HEK293 (cell line): Measurements from ENCODE around the gene MRPL14.

Experiments
- CTCF ChIA-PET: fragments of 350-600 bp; formaldehyde crosslinking; extraction: SDS; loops from one replicate; lab custom pipeline; 2021; ENCODE audit warnings: antibody characterized with exemption; lab: Yijun Ruan, JAX
- POLR2A ChIA-PET: fragments of 300-600 bp; formaldehyde crosslinking; extraction: SDS; loops from one replicate; lab custom pipeline; 2020; ENCODE audit warnings: antibody characterized with exemption, inconsistent platforms; lab: Yijun Ruan, JAX
- H3K27ac ChIP-seq: fragments of 200-500 bp; sonication (Bioruptor generic); 2 replicates; pipeline ENCODE4 v1.5.1; 2014; ENCODE audit warnings: low read depth, low read length, control low read depth, inconsistent platforms; ENCODE audit errors: extremely low read depth
- H3K36me3 ChIP-seq, 2 experiments: fragments of 200-500 bp in 1 of 2; sonication (Bioruptor generic) in 1 of 2; 1 replicate in 1 of 2; 2 replicates in 1 of 2; pipeline ENCODE4 v1.5.1; 2014 to 2017; ENCODE audit warnings: inconsistent platforms in 2 of 2, low read length in 2 of 2; ENCODE audit not compliant: control insufficient read depth in 2 of 2, insufficient read depth in 1 of 2
- H3K4me1 ChIP-seq: fragments of 200-500 bp; sonication (Bioruptor generic); 2 replicates; pipeline ENCODE4 v1.5.1; 2014; ENCODE audit warnings: mild to moderate bottlenecking, low read length, inconsistent platforms; ENCODE audit not compliant: control insufficient read depth, insufficient read depth
- H3K4me3 ChIP-seq: 2 replicates; pipeline ENCODE4 v1.5.1; 2011; ENCODE audit warnings: low read depth, mild to moderate bottlenecking, control low read depth, low read length, moderate library complexity
- H3K9me3 ChIP-seq: fragments of 200-500 bp; sonication (Bioruptor generic); 2 replicates; pipeline ENCODE4 v1.5.1; 2014; ENCODE audit warnings: low read depth, low read length, inconsistent platforms; ENCODE audit not compliant: control insufficient read depth, insufficient read depth
- CTCF ChIP-seq: fragments of 450-650 bp; formaldehyde crosslinking; IDR thresholded peaks from 2 replicates; pipeline ENCODE4 v1.5.1; 2016; ENCODE audit warnings: missing biosample characterization, missing genetic modification characterization
- IKZF3 ChIP-seq: fragments of 450-650 bp; IDR thresholded peaks from 2 replicates; pipeline ENCODE4 v1.5.0; 2018; ENCODE audit warnings: missing biosample characterization, mild to moderate bottlenecking, missing genetic modification characterization, moderate library complexity
- KLF10 ChIP-seq: fragments of 450-650 bp; IDR thresholded peaks from 2 replicates; pipeline ENCODE4 v1.5.1; 2018; ENCODE audit warnings: missing biosample characterization, mild to moderate bottlenecking, missing genetic modification characterization
- KLF7 ChIP-seq: fragments of 450-650 bp; formaldehyde crosslinking; IDR thresholded peaks from 2 replicates; pipeline ENCODE4 v1.5.1; 2016; ENCODE audit warnings: missing biosample characterization, missing genetic modification characterization, borderline replicate concordance
- PRDM1 ChIP-seq: fragments of 450-650 bp; formaldehyde crosslinking; IDR thresholded peaks from 2 replicates; pipeline ENCODE4; 2016; ENCODE audit warnings: missing biosample characterization, missing genetic modification characterization
- SCRT2 ChIP-seq: fragments of 450-650 bp; formaldehyde crosslinking; IDR thresholded peaks from 2 replicates; pipeline ENCODE4 v1.5.1; 2016; ENCODE audit warnings: missing biosample characterization, missing genetic modification characterization
- TCF7L2 ChIP-seq: IDR thresholded peaks from 2 replicates; pipeline ENCODE4 v1.6.1; 2011; ENCODE audit warnings: low read depth, mild to moderate bottlenecking, inconsistent platforms, low read length, moderate library complexity, borderline replicate concordance
- ZBTB17 ChIP-seq: fragments of 450-650 bp; formaldehyde crosslinking; IDR thresholded peaks from 2 replicates; pipeline ENCODE4 v1.5.1; 2016; ENCODE audit warnings: missing biosample characterization, missing genetic modification characterization
- ZBTB8A ChIP-seq: fragments of 450-650 bp; formaldehyde crosslinking; IDR thresholded peaks from 2 replicates; pipeline ENCODE4 v1.5.1; 2016; ENCODE audit warnings: missing biosample characterization, missing genetic modification characterization
- ZFP69B ChIP-seq: fragments of 450-650 bp; formaldehyde crosslinking; IDR thresholded peaks from 2 replicates; pipeline ENCODE4 v1.5.1; 2016; ENCODE audit warnings: missing biosample characterization, missing genetic modification characterization
- ZIC2 ChIP-seq: fragments of 450-650 bp; formaldehyde crosslinking; IDR thresholded peaks from 2 replicates; pipeline ENCODE4 v1.5.1; 2016; ENCODE audit warnings: missing biosample characterization, missing genetic modification characterization
- ZNF121 ChIP-seq: fragments of 450-650 bp; formaldehyde crosslinking; IDR thresholded peaks from 2 replicates; pipeline ENCODE4 v1.5.1; 2016; ENCODE audit warnings: missing biosample characterization, missing genetic modification characterization
- ZNF423 ChIP-seq: fragments of 450-650 bp; formaldehyde crosslinking; IDR thresholded peaks from 2 replicates; pipeline ENCODE4 v1.5.1; 2016; ENCODE audit warnings: missing biosample characterization, missing genetic modification characterization
- ZNF449 ChIP-seq: fragments of 450-650 bp; formaldehyde crosslinking; IDR thresholded peaks from 2 replicates; pipeline ENCODE4 v1.5.1; 2017; ENCODE audit warnings: missing biosample characterization, mild to moderate bottlenecking, missing genetic modification characterization, moderate library complexity
- ZNF596 ChIP-seq: fragments of 450-650 bp; IDR thresholded peaks from 2 replicates; pipeline ENCODE4 v1.5.0; 2018; ENCODE audit warnings: missing biosample characterization, mild to moderate bottlenecking, missing genetic modification characterization, moderate library complexity
- ZNF660 ChIP-seq: fragments of 450-650 bp; IDR thresholded peaks from 2 replicates; pipeline ENCODE4 v1.5.1; 2018; ENCODE audit warnings: missing biosample characterization, mild to moderate bottlenecking, missing genetic modification characterization
- ZNF76 ChIP-seq: fragments of 450-650 bp; formaldehyde crosslinking; IDR thresholded peaks from 2 replicates; pipeline ENCODE4; 2016; ENCODE audit warnings: low read depth, missing biosample characterization, missing genetic modification characterization, borderline replicate concordance
- TF ChIP-seq, protein P1 (sequence below): fragments of 450-650 bp; formaldehyde crosslinking; conservative IDR thresholded peaks from 2 replicates; pipeline ENCODE4 v1.5.1; 2016; ENCODE audit warnings: low read depth, missing biosample characterization, missing genetic modification characterization

MRPL14 gene

GRCh38 chr6:44071670-44072451 is 55.4 kb downstream of the MRPL14 start:
- no peaks in the 10 kb centered on the region for H3K9me3 ChIP-seq
- H3K27ac ChIP-seq = no peak overlapping the region
- H3K4me1 ChIP-seq = 0 out of 2 replicates have a peak, but pooled peaks cover 3% of the 10 kb centered on the region
- H3K4me3 ChIP-seq = no peak overlapping the region
- CTCF ChIA-PET = interaction anchor here (0.8 to 10.9 kb wide), 9 partner anchors 8 to 349 kb away, joined by 3 to 189 read pairs (median 7); partner anchors contain the start of gene VEGFA
- POLR2A ChIA-PET = interaction anchor here (1.0 kb wide), 1 partner anchor 10 kb away, joined by 3 read pairs; no protein-coding TSS in a partner anchor
- TF ChIP-seq ZNF121 (tag by site-specific recombination) (peak; percentile 93), ZNF76 (no peak), ZFP69B (no peak), KLF10 (no peak)
- H3K36me3 ChIP-seq = no peaks in the 10 kb centered on the region

- H3K27ac ChIP-seq = no peak overlapping the region
- H3K9me3 ChIP-seq = no peaks in the 10 kb centered on the region
- 0 out of 2 replicates have a peak, but pooled peaks cover 1% of the 10 kb centered on the region for H3K4me1 ChIP-seq
- ChIA-PET POLR2A (interaction anchor here (0.6 to 1.0 kb wide), 2 partner anchors 299 to 1048 kb away, joined by 3 read pairs; partner anchors contain the start of gene VEGFA), CTCF (interaction anchor here (0.7 to 1.8 kb wide), 6 partner anchors 10 to 344 kb away, joined by 3 to 9 read pairs (median 4); partner anchors contain the start of gene VEGFA)
- H3K4me3 ChIP-seq = no peak overlapping the region
- no peaks in the 10 kb centered on the region for H3K36me3 ChIP-seq
- peak; percentile 60; the same call in 1 of the 2 replicates for TF ChIP-seq IKZF3 (tag by site-specific recombination)
- TF ChIP-seq, protein P1, sequence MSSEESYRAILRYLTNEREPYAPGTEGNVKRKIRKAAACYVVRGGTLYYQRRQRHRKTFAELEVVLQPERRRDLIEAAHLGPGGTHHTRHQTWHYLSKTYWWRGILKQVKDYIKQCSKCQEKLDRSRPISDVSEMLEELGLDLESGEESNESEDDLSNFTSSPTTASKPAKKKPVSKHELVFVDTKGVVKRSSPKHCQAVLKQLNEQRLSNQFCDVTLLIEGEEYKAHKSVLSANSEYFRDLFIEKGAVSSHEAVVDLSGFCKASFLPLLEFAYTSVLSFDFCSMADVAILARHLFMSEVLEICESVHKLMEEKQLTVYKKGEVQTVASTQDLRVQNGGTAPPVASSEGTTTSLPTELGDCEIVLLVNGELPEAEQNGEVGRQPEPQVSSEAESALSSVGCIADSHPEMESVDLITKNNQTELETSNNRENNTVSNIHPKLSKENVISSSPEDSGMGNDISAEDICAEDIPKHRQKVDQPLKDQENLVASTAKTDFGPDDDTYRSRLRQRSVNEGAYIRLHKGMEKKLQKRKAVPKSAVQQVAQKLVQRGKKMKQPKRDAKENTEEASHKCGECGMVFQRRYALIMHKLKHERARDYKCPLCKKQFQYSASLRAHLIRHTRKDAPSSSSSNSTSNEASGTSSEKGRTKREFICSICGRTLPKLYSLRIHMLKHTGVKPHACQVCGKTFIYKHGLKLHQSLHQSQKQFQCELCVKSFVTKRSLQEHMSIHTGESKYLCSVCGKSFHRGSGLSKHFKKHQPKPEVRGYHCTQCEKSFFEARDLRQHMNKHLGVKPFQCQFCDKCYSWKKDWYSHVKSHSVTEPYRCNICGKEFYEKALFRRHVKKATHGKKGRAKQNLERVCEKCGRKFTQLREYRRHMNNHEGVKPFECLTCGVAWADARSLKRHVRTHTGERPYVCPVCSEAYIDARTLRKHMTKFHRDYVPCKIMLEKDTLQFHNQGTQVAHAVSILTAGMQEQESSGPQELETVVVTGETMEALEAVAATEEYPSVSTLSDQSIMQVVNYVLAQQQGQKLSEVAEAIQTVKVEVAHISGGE = no peak
- TF ChIP-seq ZNF660 (tag by site-specific recombination) = peak; percentile 40; the same call in 1 of the 2 replicates
- 0 out of 2 replicates have a peak, but pooled peaks have one; percentile 23 for TF ChIP-seq ZNF596 (tag by site-specific recombination)
- 0 out of 2 replicates have a peak, but pooled peaks have one; percentile 12 for TF ChIP-seq ZBTB8A (tag by site-specific recombination)
- TF ChIP-seq TCF7L2 = no peak
- TF ChIP-seq ZIC2 (tag by site-specific recombination) = peak; percentile 99
- peak; percentile 35; the same call in 1 of the 2 replicates for TF ChIP-seq ZBTB17 (tag by site-specific recombination)
- peak; percentile 51; the same call in 1 of the 2 replicates for TF ChIP-seq ZNF423
- peak; percentile 48; the same call in 1 of the 2 replicates for TF ChIP-seq PRDM1 (tag by site-specific recombination)
- TF ChIP-seq SCRT2 (tag by site-specific recombination) = no peak
- no peak for TF ChIP-seq KLF7 (tag by site-specific recombination)
- peak; percentile 99 for TF ChIP-seq ZNF449 (tag by site-specific recombination)
- TF ChIP-seq CTCF (tag by site-specific recombination) = no peak
- TF ChIP-seq, all 188 proteins: peak for 9
These were observed 58.5 kb downstream of the MRPL14 start for GRCh38 chr6:44068607-44069296.
